IMR-90 (cell line): ENCODE measurements around the gene YEATS4. TPM values are rescaled to one million over a fixed set of nuclear protein-coding genes. Genes with fewer than 3 reads are reported as not detected.

ENCODE experiments used
- ATAC-seq: fragments of 200-7000 bp; cut with Tn5 transposase; 2 replicates; pipeline ENCODE4 v1.9.1; 2020; ENCODE audit warnings: low read depth, mild to moderate bottlenecking, moderate library complexity
- BruUV-seq: library from RNA; stranded (reverse); fragments of 400-500 nt; replicated peaks from 2 replicates; lab custom pipeline; 2021; lab: Mats Ljungman, UMichigan
- CTCF ChIA-PET: fragments of 300-600 bp; formaldehyde crosslinking; extraction: SDS; loops from one replicate; lab custom pipeline; 2021; ENCODE audit warnings: antibody characterized with exemption; lab: Yijun Ruan, JAX
- POLR2A ChIA-PET: fragments of 300-600 bp; sonication (Branson Sonifier 250); formaldehyde crosslinking; loops from one replicate; lab custom pipeline; 2022; ENCODE audit warnings: antibody characterized with exemption; ENCODE audit not compliant: unreplicated experiment; lab: Charles Lee
- DNase-seq: peaks from one replicate; pipeline ENCODE4 v3.0.0; 2013
- H2AFZ ChIP-seq: replicated peaks from 2 replicates; pipeline ENCODE3; 2013; ENCODE audit warnings: low read length, mild to moderate bottlenecking; ENCODE audit not compliant: poor library complexity
- H2AK5ac ChIP-seq: 2 replicates; pipeline ENCODE4 v1.6.1; 2013; ENCODE audit warnings: low read depth, low read length, inconsistent platforms
- H2AK9ac ChIP-seq: replicated peaks from 2 replicates; pipeline ENCODE3; 2013; ENCODE audit warnings: mild to moderate bottlenecking, low read depth, low read length, moderate library complexity; ENCODE audit not compliant: poor library complexity
- H2BK120ac ChIP-seq: 2 replicates; pipeline ENCODE4 v1.6.1; 2013; ENCODE audit warnings: low read depth, low read length, inconsistent platforms
- H2BK15ac ChIP-seq: 3 replicates; pipeline ENCODE4 v1.6.1; 2013; ENCODE audit warnings: low read depth, low read length, inconsistent platforms
- H2BK20ac ChIP-seq: 2 replicates; pipeline ENCODE4 v1.6.1; 2013; ENCODE audit warnings: low read depth, mild to moderate bottlenecking, inconsistent platforms, low read length, moderate library complexity
- H2BK5ac ChIP-seq: 2 replicates; pipeline ENCODE4 v1.6.1; 2013; ENCODE audit warnings: mild to moderate bottlenecking, low read depth, low read length, inconsistent platforms; ENCODE audit not compliant: poor library complexity, severe bottlenecking
- H3K14ac ChIP-seq: replicated peaks from 2 replicates; pipeline ENCODE4 v1.6.1; 2013; ENCODE audit warnings: low read depth, low read length, inconsistent platforms
- H3K18ac ChIP-seq: 2 replicates; pipeline ENCODE4 v1.6.1; 2013; ENCODE audit warnings: low read depth, low read length, control low read depth
- H3K23ac ChIP-seq: 2 replicates; pipeline ENCODE4 v1.6.1; 2013; ENCODE audit warnings: low read depth, low read length, inconsistent platforms
- H3K27ac ChIP-seq: 2 replicates; pipeline ENCODE4 v1.5.1; 2013; ENCODE audit warnings: mild to moderate bottlenecking, control low read depth, low read length; ENCODE audit not compliant: insufficient read depth
- H3K27me3 ChIP-seq: 2 replicates; pipeline ENCODE4 v1.6.1; 2013; ENCODE audit warnings: low read length; ENCODE audit not compliant: control insufficient read depth, insufficient read depth
- H3K36me3 ChIP-seq: 2 replicates; pipeline ENCODE4 v1.6.1; 2013; ENCODE audit warnings: low read length, mixed read lengths; ENCODE audit not compliant: control insufficient read depth, insufficient read depth
- H3K4ac ChIP-seq: 2 replicates; pipeline ENCODE4 v1.6.1; 2013; ENCODE audit warnings: low read depth, low read length, inconsistent platforms
- H3K4me1 ChIP-seq: 2 replicates; pipeline ENCODE4 v1.6.1; 2013; ENCODE audit warnings: low read length, mixed read lengths; ENCODE audit not compliant: control insufficient read depth, insufficient read depth
- H3K4me2 ChIP-seq: 2 replicates; pipeline ENCODE4 v1.6.1; 2013; ENCODE audit warnings: low read depth, mild to moderate bottlenecking, control low read depth, low read length, moderate library complexity
- H3K4me3 ChIP-seq: 2 replicates; pipeline ENCODE4 v1.5.1; 2013; ENCODE audit warnings: low read depth, mild to moderate bottlenecking, control low read depth, low read length, moderate library complexity; ENCODE audit not compliant: insufficient read depth
- H3K56ac ChIP-seq: 2 replicates; pipeline ENCODE4 v1.6.1; 2013; ENCODE audit warnings: low read length, inconsistent platforms; ENCODE audit not compliant: insufficient read depth; ENCODE audit errors: extremely low read depth
- H3K79me1 ChIP-seq, 2 experiments: 2 replicates each; pipeline ENCODE4 v1.6.1; 2013; ENCODE audit warnings: low read length in 2 of 2, inconsistent platforms in 1 of 2, low read depth in 1 of 2
- H3K9ac ChIP-seq: 2 replicates; pipeline ENCODE4 v1.6.1; 2013; ENCODE audit warnings: low read depth, low read length, control low read depth
- H3K9me1 ChIP-seq: 2 replicates; pipeline ENCODE4 v1.6.1; 2013; ENCODE audit warnings: low read length, inconsistent platforms; ENCODE audit not compliant: insufficient read depth
- H3K9me3 ChIP-seq: 2 replicates; pipeline ENCODE4 v1.6.1; 2013; ENCODE audit warnings: low read length; ENCODE audit not compliant: control insufficient read depth, insufficient read depth
- H4K20me1 ChIP-seq: 2 replicates; pipeline ENCODE4 v1.6.1; 2013; ENCODE audit warnings: low read length, inconsistent platforms; ENCODE audit not compliant: insufficient read depth
- H4K5ac ChIP-seq: 2 replicates; pipeline ENCODE4 v1.6.1; 2013; ENCODE audit warnings: mild to moderate bottlenecking, low read depth, low read length, control low read depth
- H4K8ac ChIP-seq, 2 experiments: 2 replicates each; pipeline ENCODE4 v1.6.1; 2013; ENCODE audit warnings: low read depth in 2 of 2, low read length in 2 of 2, control low read depth in 1 of 2, inconsistent platforms in 1 of 2
- H4K91ac ChIP-seq: 2 replicates; pipeline ENCODE4 v1.6.1; 2013; ENCODE audit warnings: low read depth, low read length, inconsistent platforms; ENCODE audit not compliant: insufficient read depth
- CEBPB ChIP-seq: IDR thresholded peaks from 2 replicates; pipeline ENCODE4 v1.6.1; 2012; ENCODE audit warnings: low read depth, low read length, improper control_type of control experiment
- CHD1 ChIP-seq: IDR thresholded peaks from 2 replicates; pipeline ENCODE4 v1.6.1; 2012; ENCODE audit warnings: low read depth, low read length, improper control_type of control experiment
- CTCF ChIP-seq: conservative IDR thresholded peaks from 2 replicates; pipeline ENCODE4 v1.5.1; 2012; ENCODE audit warnings: mild to moderate bottlenecking, low read depth, low read length, improper control_type of control experiment
- ELK1 ChIP-seq: fragments of 150-350 bp; IDR thresholded peaks from 2 replicates; pipeline ENCODE4 v1.6.1; 2016; ENCODE audit warnings: low read depth, mild to moderate bottlenecking, low read length, moderate library complexity, borderline replicate concordance
- MAZ ChIP-seq: IDR thresholded peaks from 2 replicates; pipeline ENCODE4 v1.6.1; 2012; ENCODE audit warnings: low read depth, mild to moderate bottlenecking, low read length, improper control_type of control experiment, moderate library complexity, borderline replicate concordance
- NFE2L2 ChIP-seq: fragments of 150-350 bp; IDR thresholded peaks from 2 replicates; pipeline ENCODE4 v1.6.1; 2016; ENCODE audit warnings: low read depth, mild to moderate bottlenecking, low read length
- POLR2A ChIP-seq: IDR thresholded peaks from 2 replicates; pipeline ENCODE4 v1.6.1; 2012; ENCODE audit warnings: mild to moderate bottlenecking, low read depth, low read length
- RFX5 ChIP-seq: IDR thresholded peaks from 2 replicates; pipeline ENCODE4 v1.8.0; 2012; ENCODE audit warnings: low read depth, mild to moderate bottlenecking, low read length, moderate library complexity
- SMC3 ChIP-seq: fragments of 150-350 bp; IDR thresholded peaks from 2 replicates; pipeline ENCODE4 v1.6.1; 2016; ENCODE audit warnings: low read depth, mild to moderate bottlenecking, antibody characterized with exemption, low read length, moderate library complexity
- USF2 ChIP-seq: fragments of 150-350 bp; IDR thresholded peaks from 2 replicates; pipeline ENCODE4 v1.6.1; 2017; ENCODE audit warnings: mild to moderate bottlenecking, antibody characterized with exemption, low read length, low read depth
- WGBS, 2 experiments: methylation state at CpG; one replicate each; pipeline versions ENCODE4 v1.1.5 to v1.1.7; 2013; ENCODE audit warnings: missing lambda C conversion rate in 2 of 2; ENCODE audit not compliant: insufficient read length in 1 of 2; ENCODE audit errors: extremely low coverage in 2 of 2; 5-methylcytosine and 5-hydroxymethylcytosine counted together
- dilution Hi-C: fragments of 300-500 bp; cut with HindIII; formaldehyde crosslinking; loops from one replicate; pipeline ENCODE4 v1.14.3; 2018; ENCODE audit warnings: low sequenced_read_pairs; ENCODE audit not compliant: unreplicated experiment
- in situ Hi-C: fragments of 300-500 bp; cut with MboI; formaldehyde crosslinking; loops from 3 replicates; pipeline ENCODE4 v1.14.3; 2019; ENCODE audit warnings: low sequenced_read_pairs, inconsistent platforms, mixed read lengths
- intact Hi-C: fragments of 100-400 bp; cut with micrococcal nuclease; formaldehyde crosslinking; loops from 2 replicates; pipeline ENCODE4 v1.10.0; 2022
- polyA plus RNA-seq, 3 experiments: library from polyadenylated mRNA; depleted of rRNA; stranded (reverse); fragments of >200 nt; gene quantifications; 2 replicates each; pipeline ENCODE4 v1.2.3, GENCODE V29; 2012; ENCODE audit warnings: low replicate concordance in 1 of 3
- total RNA-seq: library from RNA; depleted of rRNA; stranded (reverse); fragments of >200 nt; gene quantifications from 2 replicates; pipeline ENCODE4 v1.2.3, GENCODE V29; 2012

Gene YEATS4
- total and polyA plus RNA-seq, 2 of the 4 experiments (the other 2 are of a cell fraction), result 6.9 to 15.1 TPM

GRCh38 chr12:69396963-69397362 lies 37.4 kb downstream of the YEATS4 start:
- TF ChIP-seq NFE2L2, result no peak
- no peak for TF ChIP-seq ELK1
- no peak for TF ChIP-seq MAZ
- TF ChIP-seq USF2, result no peak
- TF ChIP-seq POLR2A, result no peak
- no peak for TF ChIP-seq SMC3
- TF ChIP-seq CEBPB, result no peak
- TF ChIP-seq CHD1, result no peak
- TF ChIP-seq RFX5, result no peak
- no peak for TF ChIP-seq CTCF
- Histone ChIP-seq H2AFZ (no peak overlapping the region), H2BK5ac (no peak overlapping the region), H3K4me1 (no peaks in the 10 kb centered on the region; the same call in 1 of the 2 replicates), H3K4me2 (no peak overlapping the region), H3K9ac (no peak overlapping the region), H3K18ac (no peak overlapping the region), H3K56ac (no peak overlapping the region), H2BK120ac (no peak overlapping the region), H4K8ac (no peak overlapping the region), H3K4ac (no peak overlapping the region), H2AK9ac (no peak overlapping the region), H2BK15ac (no peak overlapping the region), H2AK5ac (no peak overlapping the region), H3K79me1 (no peaks in the 10 kb centered on the region; a peak in 1 of 4 replicates), H3K27ac (no peak overlapping the region), H3K36me3 (no peaks in the 10 kb centered on the region), H3K9me3 (no peaks in the 10 kb centered on the region), H3K9me1 (no peaks in the 10 kb centered on the region), H4K91ac (no peak overlapping the region), H3K23ac (no peak overlapping the region), H3K27me3 (no peaks in the 10 kb centered on the region), H4K20me1 (no peaks in the 10 kb centered on the region), H3K4me3 (no peak overlapping the region), H2BK20ac (no peak overlapping the region), H3K14ac (no peak overlapping the region), H4K5ac (no peak overlapping the region)
- DNase-seq, result no peak
- ChIA-PET POLR2A (no interaction called here), CTCF (no interaction called here)
- in situ Hi-C loops (no loop called here), intact Hi-C loops (no loop called here), dilution Hi-C loops (no loop called here)
- WGBS, 2 experiments, result no CpG with 5 or more reads among the region's 3 CpGs
- ATAC-seq, result no peak
- no TSS peak for BruUV-seq
